A549 (cell line): ENCODE results near the gene HAND2.

Experiments
- EP300 ChIP-seq, 2 experiments: fragments of >200 bp; sonication (Bioruptor Twin); formaldehyde crosslinking; IDR thresholded peaks; 2 replicates in 1 of 2; 3 replicates in 1 of 2; pipeline ENCODE4 v1.6.1; 2016 to 2017
- HDAC2 ChIP-seq: fragments of 200-600 bp; sonication (generic); IDR thresholded peaks from 2 replicates; pipeline ENCODE4 v1.6.1; 2016
- NPAS2 ChIP-seq: fragments of 250-450 bp; sonication (Bioruptor Pico); IDR thresholded peaks from 2 replicates; pipeline ENCODE4 v1.8.0; 2022; ENCODE audit warnings: mild to moderate bottlenecking, moderate library complexity, borderline replicate concordance
- POLR2A ChIP-seq: IDR thresholded peaks from 2 replicates; pipeline ENCODE4 v1.6.1; 2012; ENCODE audit warnings: mild to moderate bottlenecking, low read length
- RAD21 ChIP-seq, 2 experiments: fragments of >200 bp in 1 of 2; sonication (Bioruptor Twin) in 1 of 2; formaldehyde crosslinking in 1 of 2; IDR thresholded peaks in 1 of 2; conservative IDR thresholded peaks in 1 of 2; 2 replicates in 1 of 2; 3 replicates in 1 of 2; pipeline ENCODE4 v1.6.1; 2012 to 2018; ENCODE audit warnings: inconsistent platforms in 1 of 2
- RFX5 ChIP-seq: fragments of 450-650 bp; IDR thresholded peaks from 2 replicates; pipeline ENCODE4 v1.7.1; 2014; ENCODE audit warnings: antibody characterized with exemption, mild to moderate bottlenecking, moderate library complexity
- RNF2 ChIP-seq: fragments of 200-600 bp; sonication (generic); IDR thresholded peaks from 2 replicates; pipeline ENCODE4 v1.6.1; 2016; ENCODE audit warnings: low read depth, mild to moderate bottlenecking, antibody characterized with exemption, moderate library complexity, borderline replicate concordance
- TP53 ChIP-seq: fragments of 250-450 bp; sonication (Bioruptor Pico); IDR thresholded peaks from 2 replicates; pipeline ENCODE4 v1.5.0; 2021; ENCODE audit warnings: mild to moderate bottlenecking, moderate library complexity
- ZNF302 ChIP-seq: fragments of 250-450 bp; sonication (Bioruptor Pico); IDR thresholded peaks from 2 replicates; pipeline ENCODE4 v1.9.0; 2021; ENCODE audit warnings: inconsistent platforms, mild to moderate bottlenecking, moderate library complexity
- TF ChIP-seq, protein P1 (sequence below): fragments of 450-650 bp; IDR thresholded peaks from 2 replicates; pipeline ENCODE4 v1.6.1; 2014; ENCODE audit warnings: antibody characterized with exemption
- TF ChIP-seq, protein P2 (sequence below): fragments of 200-600 bp; sonication (generic); IDR thresholded peaks from 2 replicates; pipeline ENCODE4 v1.6.1; 2016; ENCODE audit warnings: antibody characterized with exemption, mild to moderate bottlenecking, moderate library complexity
- TF ChIP-seq, protein P3 (sequence below): IDR thresholded peaks from 2 replicates; pipeline ENCODE4 v1.6.1; 2012
- TF ChIP-seq, protein P4 (sequence below): fragments of >200 bp; sonication (Bioruptor Twin); formaldehyde crosslinking; IDR thresholded peaks from 3 replicates; pipeline ENCODE4 v1.5.1; 2016

DNA sequence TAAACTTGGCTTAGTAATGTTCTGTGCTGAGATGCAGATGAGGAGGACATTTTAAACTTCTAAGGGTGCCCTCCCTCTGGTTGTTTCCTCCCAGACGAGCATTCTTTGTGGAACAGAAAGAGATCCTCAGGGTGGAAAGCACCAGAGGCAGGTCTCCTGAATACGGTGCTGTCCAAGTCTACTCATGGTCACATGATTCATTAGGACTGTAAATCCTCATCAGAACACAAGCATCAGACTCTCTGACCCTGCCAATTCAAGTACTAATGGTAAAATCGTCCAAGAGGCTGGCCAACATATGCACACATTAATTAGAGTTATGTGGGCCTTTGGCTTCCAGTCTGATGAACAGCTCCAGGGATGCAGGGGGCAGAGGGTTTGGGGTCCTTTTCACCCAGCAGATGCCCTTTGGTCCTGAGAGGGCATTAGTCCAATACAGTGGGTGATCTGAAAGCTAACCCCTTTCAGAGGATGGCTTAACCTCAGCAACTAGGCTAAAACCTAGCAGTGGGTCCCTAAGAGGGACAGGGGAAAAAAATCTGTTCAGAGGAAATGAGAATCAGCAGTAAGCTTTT, 18.2 kb downstream of the HAND2 start:
- TF ChIP-seq, protein P1, sequence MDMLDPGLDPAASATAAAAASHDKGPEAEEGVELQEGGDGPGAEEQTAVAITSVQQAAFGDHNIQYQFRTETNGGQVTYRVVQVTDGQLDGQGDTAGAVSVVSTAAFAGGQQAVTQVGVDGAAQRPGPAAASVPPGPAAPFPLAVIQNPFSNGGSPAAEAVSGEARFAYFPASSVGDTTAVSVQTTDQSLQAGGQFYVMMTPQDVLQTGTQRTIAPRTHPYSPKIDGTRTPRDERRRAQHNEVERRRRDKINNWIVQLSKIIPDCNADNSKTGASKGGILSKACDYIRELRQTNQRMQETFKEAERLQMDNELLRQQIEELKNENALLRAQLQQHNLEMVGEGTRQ = no peak
- TF ChIP-seq NPAS2 (CRISPR knock-in tag) (no peak), RNF2 (no peak), ZNF302 (CRISPR knock-in tag) (no peak), HDAC2 (no peak), EP300 (IDR thresholded peaks at IDR 0.05) (no peak), RAD21 (conservative IDR thresholded peaks at IDR 0.05 in 1 of 2, IDR thresholded peaks at IDR 0.05 in 1 of 2) (no peak), TP53 (CRISPR knock-in tag) (no peak), RFX5 (no peak), POLR2A (no peak)
- TF ChIP-seq, protein P2, sequence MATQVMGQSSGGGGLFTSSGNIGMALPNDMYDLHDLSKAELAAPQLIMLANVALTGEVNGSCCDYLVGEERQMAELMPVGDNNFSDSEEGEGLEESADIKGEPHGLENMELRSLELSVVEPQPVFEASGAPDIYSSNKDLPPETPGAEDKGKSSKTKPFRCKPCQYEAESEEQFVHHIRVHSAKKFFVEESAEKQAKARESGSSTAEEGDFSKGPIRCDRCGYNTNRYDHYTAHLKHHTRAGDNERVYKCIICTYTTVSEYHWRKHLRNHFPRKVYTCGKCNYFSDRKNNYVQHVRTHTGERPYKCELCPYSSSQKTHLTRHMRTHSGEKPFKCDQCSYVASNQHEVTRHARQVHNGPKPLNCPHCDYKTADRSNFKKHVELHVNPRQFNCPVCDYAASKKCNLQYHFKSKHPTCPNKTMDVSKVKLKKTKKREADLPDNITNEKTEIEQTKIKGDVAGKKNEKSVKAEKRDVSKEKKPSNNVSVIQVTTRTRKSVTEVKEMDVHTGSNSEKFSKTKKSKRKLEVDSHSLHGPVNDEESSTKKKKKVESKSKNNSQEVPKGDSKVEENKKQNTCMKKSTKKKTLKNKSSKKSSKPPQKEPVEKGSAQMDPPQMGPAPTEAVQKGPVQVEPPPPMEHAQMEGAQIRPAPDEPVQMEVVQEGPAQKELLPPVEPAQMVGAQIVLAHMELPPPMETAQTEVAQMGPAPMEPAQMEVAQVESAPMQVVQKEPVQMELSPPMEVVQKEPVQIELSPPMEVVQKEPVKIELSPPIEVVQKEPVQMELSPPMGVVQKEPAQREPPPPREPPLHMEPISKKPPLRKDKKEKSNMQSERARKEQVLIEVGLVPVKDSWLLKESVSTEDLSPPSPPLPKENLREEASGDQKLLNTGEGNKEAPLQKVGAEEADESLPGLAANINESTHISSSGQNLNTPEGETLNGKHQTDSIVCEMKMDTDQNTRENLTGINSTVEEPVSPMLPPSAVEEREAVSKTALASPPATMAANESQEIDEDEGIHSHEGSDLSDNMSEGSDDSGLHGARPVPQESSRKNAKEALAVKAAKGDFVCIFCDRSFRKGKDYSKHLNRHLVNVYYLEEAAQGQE = no peak
- TF ChIP-seq, protein P3, sequence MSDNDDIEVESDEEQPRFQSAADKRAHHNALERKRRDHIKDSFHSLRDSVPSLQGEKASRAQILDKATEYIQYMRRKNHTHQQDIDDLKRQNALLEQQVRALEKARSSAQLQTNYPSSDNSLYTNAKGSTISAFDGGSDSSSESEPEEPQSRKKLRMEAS = no peak
- TF ChIP-seq, protein P4, sequence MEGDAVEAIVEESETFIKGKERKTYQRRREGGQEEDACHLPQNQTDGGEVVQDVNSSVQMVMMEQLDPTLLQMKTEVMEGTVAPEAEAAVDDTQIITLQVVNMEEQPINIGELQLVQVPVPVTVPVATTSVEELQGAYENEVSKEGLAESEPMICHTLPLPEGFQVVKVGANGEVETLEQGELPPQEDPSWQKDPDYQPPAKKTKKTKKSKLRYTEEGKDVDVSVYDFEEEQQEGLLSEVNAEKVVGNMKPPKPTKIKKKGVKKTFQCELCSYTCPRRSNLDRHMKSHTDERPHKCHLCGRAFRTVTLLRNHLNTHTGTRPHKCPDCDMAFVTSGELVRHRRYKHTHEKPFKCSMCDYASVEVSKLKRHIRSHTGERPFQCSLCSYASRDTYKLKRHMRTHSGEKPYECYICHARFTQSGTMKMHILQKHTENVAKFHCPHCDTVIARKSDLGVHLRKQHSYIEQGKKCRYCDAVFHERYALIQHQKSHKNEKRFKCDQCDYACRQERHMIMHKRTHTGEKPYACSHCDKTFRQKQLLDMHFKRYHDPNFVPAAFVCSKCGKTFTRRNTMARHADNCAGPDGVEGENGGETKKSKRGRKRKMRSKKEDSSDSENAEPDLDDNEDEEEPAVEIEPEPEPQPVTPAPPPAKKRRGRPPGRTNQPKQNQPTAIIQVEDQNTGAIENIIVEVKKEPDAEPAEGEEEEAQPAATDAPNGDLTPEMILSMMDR = no peak
